IPS-15b (cell line): ENCODE results near the gene BTBD2.
A peak's percentile ranks its signal among the peaks of the same experiment; 100 is the strongest.

Experiments
- H3K27me3 ChIP-seq: one replicate; pipeline ENCODE4 v1.6.1; 2013; ENCODE audit warnings: low read length; ENCODE audit not compliant: control insufficient read depth, insufficient read depth
- H3K36me3 ChIP-seq: one replicate; pipeline ENCODE4 v1.6.1; 2013; ENCODE audit warnings: low read length; ENCODE audit not compliant: control insufficient read depth, insufficient read depth
- H3K4me1 ChIP-seq: one replicate; pipeline ENCODE4 v1.6.1; 2013; ENCODE audit warnings: mild to moderate bottlenecking, low read length; ENCODE audit not compliant: control insufficient read depth, insufficient read depth
- H3K4me3 ChIP-seq: one replicate; pipeline ENCODE4 v1.5.1; 2013; ENCODE audit warnings: low read depth, low read length
- H3K9ac ChIP-seq: one replicate; pipeline ENCODE4 v1.6.1; 2013; ENCODE audit warnings: low read depth, mild to moderate bottlenecking, low read length
- H3K9me3 ChIP-seq: one replicate; pipeline ENCODE4 v1.6.1; 2013; ENCODE audit warnings: mild to moderate bottlenecking, low read length; ENCODE audit not compliant: control insufficient read depth, insufficient read depth

Gene BTBD2

GRCh38 chr19:2048959-2049740 lies 33.6 kb upstream of the BTBD2 start:
- peaks cover 37% of the 10 kb centered on the region for H3K36me3 ChIP-seq
- H3K27me3 ChIP-seq, result no peaks in the 10 kb centered on the region
- no peaks in the 10 kb centered on the region for H3K9me3 ChIP-seq
- H3K9ac ChIP-seq, result peak overlapping the region; percentile 24
- no peaks in the 10 kb centered on the region for H3K4me1 ChIP-seq
- peak overlapping the region; percentile 79 for H3K4me3 ChIP-seq

GRCh38 chr19:2048104-2048958 lies 32.8 kb upstream of the BTBD2 start:
- Histone ChIP-seq H3K27me3 (no peaks in the 10 kb centered on the region), H3K4me1 (no peaks in the 10 kb centered on the region), H3K36me3 (peaks cover 42% of the 10 kb centered on the region), H3K4me3 (no peak overlapping the region), H3K9ac (no peak overlapping the region), H3K9me3 (no peaks in the 10 kb centered on the region)

- Histone ChIP-seq H3K9me3 (no peaks in the 10 kb centered on the region), H3K36me3 (peaks cover 48% of the 10 kb centered on the region), H3K4me3 (no peak overlapping the region), H3K27me3 (no peaks in the 10 kb centered on the region), H3K9ac (no peak overlapping the region), H3K4me1 (peaks cover 2% of the 10 kb centered on the region)
These were observed 32.1 kb upstream of the BTBD2 start for GRCh38 chr19:2047449-2048103.

GRCh38 chr19:2047076-2047448 lies 31.5 kb upstream of the BTBD2 start:
- no peak overlapping the region for H3K4me3 ChIP-seq
- no peaks in the 10 kb centered on the region for H3K27me3 ChIP-seq
- no peaks in the 10 kb centered on the region for H3K9me3 ChIP-seq
- H3K4me1 ChIP-seq, result peaks cover 2% of the 10 kb centered on the region
- no peak overlapping the region for H3K9ac ChIP-seq
- H3K36me3 ChIP-seq, result peaks cover 51% of the 10 kb centered on the region

GRCh38 chr19:2046046-2046907 lies 30.8 kb upstream of the BTBD2 start:
- H3K4me3 ChIP-seq, result no peak overlapping the region
- peak overlapping the region; percentile 3 for H3K9ac ChIP-seq
- no peaks in the 10 kb centered on the region for H3K27me3 ChIP-seq
- peaks cover 57% of the 10 kb centered on the region for H3K36me3 ChIP-seq
- H3K9me3 ChIP-seq, result no peaks in the 10 kb centered on the region
- peaks cover 2% of the 10 kb centered on the region for H3K4me1 ChIP-seq

- Histone ChIP-seq H3K27me3 (no peaks in the 10 kb centered on the region), H3K36me3 (peaks cover 64% of the 10 kb centered on the region), H3K9me3 (no peaks in the 10 kb centered on the region), H3K4me1 (peaks cover 2% of the 10 kb centered on the region), H3K9ac (no peak overlapping the region), H3K4me3 (no peak overlapping the region)
These were observed 30.1 kb upstream of the BTBD2 start for GRCh38 chr19:2045501-2046045.

GRCh38 chr19:2044709-2045500 lies 29.4 kb upstream of the BTBD2 start:
- H3K9me3 ChIP-seq, result no peaks in the 10 kb centered on the region
- peaks cover 2% of the 10 kb centered on the region for H3K4me1 ChIP-seq
- no peaks in the 10 kb centered on the region for H3K27me3 ChIP-seq
- peaks cover 70% of the 10 kb centered on the region for H3K36me3 ChIP-seq
- H3K9ac ChIP-seq, result no peak overlapping the region
- H3K4me3 ChIP-seq, result no peak overlapping the region

GRCh38 chr19:2043961-2044708 lies 28.6 kb upstream of the BTBD2 start:
- no peak overlapping the region for H3K4me3 ChIP-seq
- no peak overlapping the region for H3K9ac ChIP-seq
- H3K36me3 ChIP-seq, result peaks cover 72% of the 10 kb centered on the region
- no peaks in the 10 kb centered on the region for H3K9me3 ChIP-seq
- H3K4me1 ChIP-seq, result peaks cover 2% of the 10 kb centered on the region
- H3K27me3 ChIP-seq, result no peaks in the 10 kb centered on the region

GRCh38 chr19:2043251-2043641 lies 27.7 kb upstream of the BTBD2 start:
- Histone ChIP-seq H3K9me3 (no peaks in the 10 kb centered on the region), H3K4me3 (no peak overlapping the region), H3K27me3 (no peaks in the 10 kb centered on the region), H3K36me3 (peaks cover 73% of the 10 kb centered on the region), H3K4me1 (peaks cover 2% of the 10 kb centered on the region), H3K9ac (no peak overlapping the region)
